ENCODE results near the gene PEA15. TPM values are rescaled to one million over a fixed set of nuclear protein-coding genes. Genes with fewer than 3 reads are reported as not detected.

The PEA15 gene
- total RNA-seq, 1 experiment from 2014 or later, result 56.3 TPM

DNA sequence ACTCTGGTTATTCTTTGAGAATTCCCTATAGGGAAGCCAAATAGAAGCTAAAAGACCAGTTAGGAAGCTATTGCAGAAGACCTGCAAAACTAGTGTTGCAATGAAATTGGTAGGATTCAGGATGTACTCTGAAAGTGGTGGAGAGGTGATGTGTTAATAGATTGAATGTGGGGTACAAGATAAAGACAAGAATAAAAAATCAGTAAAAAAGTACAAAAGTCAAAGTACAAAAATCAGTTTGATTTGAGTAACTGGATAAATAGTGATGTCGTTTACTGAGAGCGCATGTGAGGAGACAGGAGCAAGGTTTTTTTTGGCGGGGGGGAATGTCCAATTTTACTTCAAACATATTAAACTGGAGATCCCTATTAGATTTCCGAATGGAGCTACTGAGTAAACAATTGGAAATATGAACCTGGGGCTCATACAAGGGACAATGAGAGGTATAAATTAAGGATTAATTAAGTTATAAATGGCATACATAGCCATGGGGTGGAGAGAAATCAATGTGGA lies 59.7 kb downstream of the PEA15 start:
- Mint-ChIP-seq H3K36me3 (no peaks in the 10 kb centered on the region), H3K4me3 (no peak overlapping the region), H3K4me1 (peaks cover 17% of the 10 kb centered on the region), H3K9me3 (0 out of 2 replicates have a peak, but pooled peaks cover 3% of the 10 kb centered on the region), H3K27ac (no peak overlapping the region), H3K27me3 (ENCODE audit: low read depth) (peaks cover 13% of the 10 kb centered on the region; the same call in 1 of the 2 replicates)
- CTCF ChIA-PET, result interaction anchor here (2.2 to 8.9 kb wide), 2 partner anchors 13 to 26 kb away, joined by 13 to 60 read pairs; no protein-coding TSS in a partner anchor
- ATAC-seq, result no peak
- POLR2A ChIA-PET, result no interaction called here
- TF ChIP-seq, protein P1, sequence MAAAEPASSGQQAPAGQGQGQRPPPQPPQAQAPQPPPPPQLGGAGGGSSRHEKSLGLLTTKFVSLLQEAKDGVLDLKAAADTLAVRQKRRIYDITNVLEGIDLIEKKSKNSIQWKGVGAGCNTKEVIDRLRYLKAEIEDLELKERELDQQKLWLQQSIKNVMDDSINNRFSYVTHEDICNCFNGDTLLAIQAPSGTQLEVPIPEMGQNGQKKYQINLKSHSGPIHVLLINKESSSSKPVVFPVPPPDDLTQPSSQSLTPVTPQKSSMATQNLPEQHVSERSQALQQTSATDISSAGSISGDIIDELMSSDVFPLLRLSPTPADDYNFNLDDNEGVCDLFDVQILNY (CRISPR knock-in tag; IDR thresholded peaks at IDR 0.05), result no peak
- TF ChIP-seq TCF7 (CRISPR knock-in tag; IDR thresholded peaks at IDR 0.05; ENCODE audit: low read depth), result no peak
- TF ChIP-seq, protein P2, sequence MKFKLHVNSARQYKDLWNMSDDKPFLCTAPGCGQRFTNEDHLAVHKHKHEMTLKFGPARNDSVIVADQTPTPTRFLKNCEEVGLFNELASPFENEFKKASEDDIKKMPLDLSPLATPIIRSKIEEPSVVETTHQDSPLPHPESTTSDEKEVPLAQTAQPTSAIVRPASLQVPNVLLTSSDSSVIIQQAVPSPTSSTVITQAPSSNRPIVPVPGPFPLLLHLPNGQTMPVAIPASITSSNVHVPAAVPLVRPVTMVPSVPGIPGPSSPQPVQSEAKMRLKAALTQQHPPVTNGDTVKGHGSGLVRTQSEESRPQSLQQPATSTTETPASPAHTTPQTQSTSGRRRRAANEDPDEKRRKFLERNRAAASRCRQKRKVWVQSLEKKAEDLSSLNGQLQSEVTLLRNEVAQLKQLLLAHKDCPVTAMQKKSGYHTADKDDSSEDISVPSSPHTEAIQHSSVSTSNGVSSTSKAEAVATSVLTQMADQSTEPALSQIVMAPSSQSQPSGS (CRISPR knock-in tag; IDR thresholded peaks at IDR 0.05; ENCODE audit: borderline replicate concordance, low read depth), result no peak
- TF ChIP-seq HMGA2 (CRISPR knock-in tag; IDR thresholded peaks at IDR 0.05), result no peak
- no peak for TF ChIP-seq FOXK1 (CRISPR knock-in tag; IDR thresholded peaks at IDR 0.05)
- TF ChIP-seq, protein P3, sequence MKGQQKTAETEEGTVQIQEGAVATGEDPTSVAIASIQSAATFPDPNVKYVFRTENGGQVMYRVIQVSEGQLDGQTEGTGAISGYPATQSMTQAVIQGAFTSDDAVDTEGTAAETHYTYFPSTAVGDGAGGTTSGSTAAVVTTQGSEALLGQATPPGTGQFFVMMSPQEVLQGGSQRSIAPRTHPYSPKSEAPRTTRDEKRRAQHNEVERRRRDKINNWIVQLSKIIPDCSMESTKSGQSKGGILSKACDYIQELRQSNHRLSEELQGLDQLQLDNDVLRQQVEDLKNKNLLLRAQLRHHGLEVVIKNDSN (CRISPR knock-in tag; IDR thresholded peaks at IDR 0.05), result no peak
- TF ChIP-seq, protein P4, sequence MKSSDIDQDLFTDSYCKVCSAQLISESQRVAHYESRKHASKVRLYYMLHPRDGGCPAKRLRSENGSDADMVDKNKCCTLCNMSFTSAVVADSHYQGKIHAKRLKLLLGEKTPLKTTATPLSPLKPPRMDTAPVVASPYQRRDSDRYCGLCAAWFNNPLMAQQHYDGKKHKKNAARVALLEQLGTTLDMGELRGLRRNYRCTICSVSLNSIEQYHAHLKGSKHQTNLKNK (CRISPR knock-in tag; IDR thresholded peaks at IDR 0.05), result no peak
- no peak for TF ChIP-seq JUN (CRISPR knock-in tag; IDR thresholded peaks at IDR 0.05)
- TF ChIP-seq, protein P5, sequence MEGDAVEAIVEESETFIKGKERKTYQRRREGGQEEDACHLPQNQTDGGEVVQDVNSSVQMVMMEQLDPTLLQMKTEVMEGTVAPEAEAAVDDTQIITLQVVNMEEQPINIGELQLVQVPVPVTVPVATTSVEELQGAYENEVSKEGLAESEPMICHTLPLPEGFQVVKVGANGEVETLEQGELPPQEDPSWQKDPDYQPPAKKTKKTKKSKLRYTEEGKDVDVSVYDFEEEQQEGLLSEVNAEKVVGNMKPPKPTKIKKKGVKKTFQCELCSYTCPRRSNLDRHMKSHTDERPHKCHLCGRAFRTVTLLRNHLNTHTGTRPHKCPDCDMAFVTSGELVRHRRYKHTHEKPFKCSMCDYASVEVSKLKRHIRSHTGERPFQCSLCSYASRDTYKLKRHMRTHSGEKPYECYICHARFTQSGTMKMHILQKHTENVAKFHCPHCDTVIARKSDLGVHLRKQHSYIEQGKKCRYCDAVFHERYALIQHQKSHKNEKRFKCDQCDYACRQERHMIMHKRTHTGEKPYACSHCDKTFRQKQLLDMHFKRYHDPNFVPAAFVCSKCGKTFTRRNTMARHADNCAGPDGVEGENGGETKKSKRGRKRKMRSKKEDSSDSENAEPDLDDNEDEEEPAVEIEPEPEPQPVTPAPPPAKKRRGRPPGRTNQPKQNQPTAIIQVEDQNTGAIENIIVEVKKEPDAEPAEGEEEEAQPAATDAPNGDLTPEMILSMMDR (IDR thresholded peaks at IDR 0.05), result no peak
- no peak for TF ChIP-seq ZBTB21 (CRISPR knock-in tag; IDR thresholded peaks at IDR 0.05; ENCODE audit: borderline replicate concordance)
- TF ChIP-seq RELA (CRISPR knock-in tag; IDR thresholded peaks at IDR 0.05; ENCODE audit: borderline replicate concordance), result no peak
- TF ChIP-seq, protein P6, sequence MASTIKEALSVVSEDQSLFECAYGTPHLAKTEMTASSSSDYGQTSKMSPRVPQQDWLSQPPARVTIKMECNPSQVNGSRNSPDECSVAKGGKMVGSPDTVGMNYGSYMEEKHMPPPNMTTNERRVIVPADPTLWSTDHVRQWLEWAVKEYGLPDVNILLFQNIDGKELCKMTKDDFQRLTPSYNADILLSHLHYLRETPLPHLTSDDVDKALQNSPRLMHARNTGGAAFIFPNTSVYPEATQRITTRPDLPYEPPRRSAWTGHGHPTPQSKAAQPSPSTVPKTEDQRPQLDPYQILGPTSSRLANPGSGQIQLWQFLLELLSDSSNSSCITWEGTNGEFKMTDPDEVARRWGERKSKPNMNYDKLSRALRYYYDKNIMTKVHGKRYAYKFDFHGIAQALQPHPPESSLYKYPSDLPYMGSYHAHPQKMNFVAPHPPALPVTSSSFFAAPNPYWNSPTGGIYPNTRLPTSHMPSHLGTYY (CRISPR knock-in tag; IDR thresholded peaks at IDR 0.05), result no peak
- TF ChIP-seq, protein P7, sequence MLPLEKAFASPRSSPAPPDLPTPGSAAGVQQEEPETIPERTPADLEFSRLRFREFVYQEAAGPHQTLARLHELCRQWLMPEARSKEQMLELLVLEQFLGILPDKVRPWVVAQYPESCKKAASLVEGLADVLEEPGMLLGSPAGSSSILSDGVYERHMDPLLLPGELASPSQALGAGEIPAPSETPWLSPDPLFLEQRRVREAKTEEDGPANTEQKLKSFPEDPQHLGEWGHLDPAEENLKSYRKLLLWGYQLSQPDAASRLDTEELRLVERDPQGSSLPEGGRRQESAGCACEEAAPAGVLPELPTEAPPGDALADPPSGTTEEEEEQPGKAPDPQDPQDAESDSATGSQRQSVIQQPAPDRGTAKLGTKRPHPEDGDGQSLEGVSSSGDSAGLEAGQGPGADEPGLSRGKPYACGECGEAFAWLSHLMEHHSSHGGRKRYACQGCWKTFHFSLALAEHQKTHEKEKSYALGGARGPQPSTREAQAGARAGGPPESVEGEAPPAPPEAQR (CRISPR knock-in tag; IDR thresholded peaks at IDR 0.05), result no peak
- TF ChIP-seq, protein P8, sequence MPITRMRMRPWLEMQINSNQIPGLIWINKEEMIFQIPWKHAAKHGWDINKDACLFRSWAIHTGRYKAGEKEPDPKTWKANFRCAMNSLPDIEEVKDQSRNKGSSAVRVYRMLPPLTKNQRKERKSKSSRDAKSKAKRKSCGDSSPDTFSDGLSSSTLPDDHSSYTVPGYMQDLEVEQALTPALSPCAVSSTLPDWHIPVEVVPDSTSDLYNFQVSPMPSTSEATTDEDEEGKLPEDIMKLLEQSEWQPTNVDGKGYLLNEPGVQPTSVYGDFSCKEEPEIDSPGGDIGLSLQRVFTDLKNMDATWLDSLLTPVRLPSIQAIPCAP (CRISPR knock-in tag; IDR thresholded peaks at IDR 0.05), result no peak
- TF ChIP-seq, protein P9, sequence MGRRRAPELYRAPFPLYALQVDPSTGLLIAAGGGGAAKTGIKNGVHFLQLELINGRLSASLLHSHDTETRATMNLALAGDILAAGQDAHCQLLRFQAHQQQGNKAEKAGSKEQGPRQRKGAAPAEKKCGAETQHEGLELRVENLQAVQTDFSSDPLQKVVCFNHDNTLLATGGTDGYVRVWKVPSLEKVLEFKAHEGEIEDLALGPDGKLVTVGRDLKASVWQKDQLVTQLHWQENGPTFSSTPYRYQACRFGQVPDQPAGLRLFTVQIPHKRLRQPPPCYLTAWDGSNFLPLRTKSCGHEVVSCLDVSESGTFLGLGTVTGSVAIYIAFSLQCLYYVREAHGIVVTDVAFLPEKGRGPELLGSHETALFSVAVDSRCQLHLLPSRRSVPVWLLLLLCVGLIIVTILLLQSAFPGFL (CRISPR knock-in tag; IDR thresholded peaks at IDR 0.05; ENCODE audit: borderline replicate concordance), result no peak
- TF ChIP-seq, protein P10, sequence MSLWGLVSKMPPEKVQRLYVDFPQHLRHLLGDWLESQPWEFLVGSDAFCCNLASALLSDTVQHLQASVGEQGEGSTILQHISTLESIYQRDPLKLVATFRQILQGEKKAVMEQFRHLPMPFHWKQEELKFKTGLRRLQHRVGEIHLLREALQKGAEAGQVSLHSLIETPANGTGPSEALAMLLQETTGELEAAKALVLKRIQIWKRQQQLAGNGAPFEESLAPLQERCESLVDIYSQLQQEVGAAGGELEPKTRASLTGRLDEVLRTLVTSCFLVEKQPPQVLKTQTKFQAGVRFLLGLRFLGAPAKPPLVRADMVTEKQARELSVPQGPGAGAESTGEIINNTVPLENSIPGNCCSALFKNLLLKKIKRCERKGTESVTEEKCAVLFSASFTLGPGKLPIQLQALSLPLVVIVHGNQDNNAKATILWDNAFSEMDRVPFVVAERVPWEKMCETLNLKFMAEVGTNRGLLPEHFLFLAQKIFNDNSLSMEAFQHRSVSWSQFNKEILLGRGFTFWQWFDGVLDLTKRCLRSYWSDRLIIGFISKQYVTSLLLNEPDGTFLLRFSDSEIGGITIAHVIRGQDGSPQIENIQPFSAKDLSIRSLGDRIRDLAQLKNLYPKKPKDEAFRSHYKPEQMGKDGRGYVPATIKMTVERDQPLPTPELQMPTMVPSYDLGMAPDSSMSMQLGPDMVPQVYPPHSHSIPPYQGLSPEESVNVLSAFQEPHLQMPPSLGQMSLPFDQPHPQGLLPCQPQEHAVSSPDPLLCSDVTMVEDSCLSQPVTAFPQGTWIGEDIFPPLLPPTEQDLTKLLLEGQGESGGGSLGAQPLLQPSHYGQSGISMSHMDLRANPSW (CRISPR knock-in tag; conservative IDR thresholded peaks at IDR 0.05; ENCODE audit: low read depth), result no peak
- TF ChIP-seq ZNF416 (CRISPR knock-in tag; IDR thresholded peaks at IDR 0.05), result no peak
- DNase-seq (ENCODE audit: low spot score), result no peak
